ENCODE results near the gene LURAP1L.

LURAP1L gene

DNA sequence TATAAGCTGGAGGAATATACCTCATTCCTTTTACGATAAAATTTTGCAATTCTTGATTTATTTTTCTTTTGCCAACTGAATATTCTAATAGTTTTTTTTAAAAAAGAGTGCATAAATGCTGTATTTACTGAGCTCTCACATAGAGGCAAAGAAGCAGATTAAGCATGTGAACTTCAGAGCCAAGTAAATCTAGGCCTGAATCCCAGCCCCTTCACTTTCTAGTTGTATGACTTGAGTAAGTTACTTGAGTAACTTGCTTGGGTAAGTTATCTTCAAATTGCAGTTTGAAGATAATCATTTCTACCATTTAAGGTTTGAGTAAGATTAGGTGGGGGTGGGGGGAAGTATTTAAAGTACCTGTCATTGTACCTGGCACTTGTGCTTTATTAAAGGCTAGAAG is 21.8 kb downstream of the LURAP1L start:
- no peak overlapping the region for H3K4me3 ChIP-seq (ENCODE audit: low read depth, low read length)
- TF ChIP-seq CTCF (IDR thresholded peaks at IDR 0.05; ENCODE audit: low read depth, low read length, missing control alignments) = no peak
- no peak for DNase-seq (ENCODE audit: low read depth)

DNA sequence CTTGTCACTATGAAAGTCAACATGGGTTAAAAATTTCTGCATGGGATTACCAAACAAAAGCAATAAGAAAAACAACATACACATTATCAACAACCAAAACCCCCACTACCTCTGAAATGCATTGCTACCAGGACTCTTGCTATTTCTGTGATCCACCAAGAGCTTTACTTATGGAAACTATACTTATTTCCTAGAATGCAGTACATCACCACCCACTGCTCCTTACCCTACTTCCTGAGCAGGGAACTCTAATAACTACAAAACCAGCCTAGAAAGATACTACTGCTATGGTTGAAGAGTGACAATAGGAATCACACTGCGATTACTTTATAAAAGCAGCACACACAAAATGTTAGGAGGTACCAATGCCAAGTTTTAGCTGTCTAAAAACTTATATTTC is 22.2 kb downstream of the LURAP1L start:
- TF ChIP-seq CTCF (IDR thresholded peaks at IDR 0.05; ENCODE audit: low read depth, low read length, missing control alignments) = no peak
- H3K4me3 ChIP-seq (ENCODE audit: low read depth, low read length) = no peak overlapping the region
- DNase-seq (ENCODE audit: low read depth) = no peak

DNA sequence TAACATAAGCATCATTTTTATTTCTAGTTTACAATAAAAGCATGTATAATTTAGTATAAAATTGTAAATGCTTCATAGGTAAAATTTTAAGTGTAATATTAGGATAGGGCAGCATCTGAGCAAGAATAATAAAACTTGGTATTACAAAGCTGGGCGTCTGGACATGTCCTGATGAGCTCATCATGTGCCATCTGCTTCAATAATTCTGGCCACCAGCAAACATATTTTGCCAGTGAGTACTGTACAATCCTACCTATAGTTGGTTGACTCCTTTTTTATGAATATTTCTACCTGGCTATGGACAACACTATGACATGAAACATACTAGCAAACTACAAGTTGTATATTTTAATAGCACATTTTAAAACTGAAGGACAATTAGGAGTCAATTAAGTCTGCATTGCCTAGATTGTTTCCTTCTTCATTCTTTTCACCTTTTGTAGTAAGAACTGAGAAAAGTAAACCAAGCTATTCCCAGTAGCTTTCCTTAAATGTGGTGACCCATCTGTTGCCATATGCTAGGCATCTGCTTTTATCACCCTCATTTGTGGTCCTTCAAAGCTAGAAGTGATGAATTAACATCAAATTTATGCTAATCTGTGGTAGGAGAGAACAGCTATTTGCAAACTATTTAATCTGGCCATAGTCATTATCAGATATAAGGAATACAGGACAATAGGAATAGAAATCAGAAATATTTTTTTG is 23.4 kb downstream of the LURAP1L start:
- no peak overlapping the region for H3K4me3 ChIP-seq (ENCODE audit: low read depth, low read length)
- no peak for TF ChIP-seq CTCF (IDR thresholded peaks at IDR 0.05; ENCODE audit: low read depth, low read length, missing control alignments)
- DNase-seq (ENCODE audit: low read depth) = no peak

- TF ChIP-seq CTCF (IDR thresholded peaks at IDR 0.05; ENCODE audit: low read depth, low read length, missing control alignments) = no peak
- no peak for DNase-seq (ENCODE audit: low read depth)
- no peak overlapping the region for H3K4me3 ChIP-seq (ENCODE audit: low read depth, low read length)
Observed at GRCh38 chr9:12801187-12801586, 26.4 kb downstream of the LURAP1L start.

- DNase-seq (ENCODE audit: low read depth) = no peak
- H3K4me3 ChIP-seq (ENCODE audit: low read depth, low read length) = no peak overlapping the region
- TF ChIP-seq CTCF (IDR thresholded peaks at IDR 0.05; ENCODE audit: low read depth, low read length, missing control alignments) = no peak
Observed at GRCh38 chr9:12801663-12802062, 26.8 kb downstream of the LURAP1L start.

DNA sequence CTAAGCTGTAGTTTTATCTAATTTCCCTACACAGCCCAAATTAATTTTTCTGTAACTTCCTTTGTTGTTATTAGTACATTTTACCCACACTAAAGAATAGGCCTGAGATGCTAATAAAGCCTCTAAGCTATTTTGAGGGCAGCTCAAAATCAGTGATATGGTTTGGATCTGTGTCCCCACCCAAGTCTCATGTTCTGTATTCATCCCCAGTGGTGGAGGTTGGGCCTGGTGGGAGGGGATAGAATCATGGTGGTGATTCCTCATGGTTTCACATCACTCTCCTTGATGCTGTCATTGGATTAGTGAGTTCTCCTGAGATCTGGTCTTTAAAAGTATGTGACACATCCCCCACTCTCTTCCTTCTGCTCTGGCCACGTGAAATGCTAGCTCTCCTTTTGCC is 27.3 kb downstream of the LURAP1L start:
- TF ChIP-seq CTCF (IDR thresholded peaks at IDR 0.05; ENCODE audit: low read depth, low read length, missing control alignments) = no peak
- no peak for DNase-seq (ENCODE audit: low read depth)

DNA sequence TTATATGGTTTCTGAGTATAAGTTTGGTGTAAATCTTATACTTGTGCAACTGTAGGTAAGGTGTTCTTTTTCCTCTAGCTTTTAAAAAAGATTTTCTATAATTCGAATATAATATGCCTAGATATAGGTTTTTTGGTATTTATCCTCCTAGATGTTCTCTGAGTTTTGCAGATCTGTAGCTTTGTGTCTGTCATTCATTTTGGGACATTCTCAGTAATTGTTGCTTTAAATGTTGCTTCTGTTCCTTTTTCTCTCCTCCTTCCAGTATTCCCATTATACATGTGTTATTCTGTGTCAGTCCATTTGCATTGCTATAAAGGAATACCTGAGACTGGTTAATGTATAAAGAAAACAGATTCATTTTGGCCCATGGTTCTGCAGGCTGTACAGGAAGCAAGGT is 33.7 kb downstream of the LURAP1L start:
- no peak overlapping the region for H3K4me3 ChIP-seq (ENCODE audit: low read depth, low read length)
- TF ChIP-seq CTCF (IDR thresholded peaks at IDR 0.05; ENCODE audit: low read depth, low read length, missing control alignments) = no peak
- DNase-seq (ENCODE audit: low read depth) = no peak

More for the DNA sequence above, 27.3 kb downstream of the LURAP1L start:
- H3K4me3 ChIP-seq (ENCODE audit: low read depth, low read length) = no peak overlapping the region
